GM12878 (cell line): ENCODE measurements around the gene BUB1B. TPM values are rescaled to one million over a fixed set of nuclear protein-coding genes. Genes with fewer than 3 reads are reported as not detected.

ENCODE experiments used
- ATAC-seq: fragments of 200-7000 bp; cut with Tn5 transposase; 3 replicates; pipeline ENCODE4 v1.9.1; 2020; ENCODE audit warnings: mild to moderate bottlenecking, moderate library complexity
- BruUV-seq: library from RNA; stranded (reverse); fragments of 400-500 nt; replicated peaks from 2 replicates; lab custom pipeline; 2021; lab: Mats Ljungman, UMichigan
- CTCF ChIA-PET: fragments of 300-600 bp; sonication (Branson Sonifier 250); formaldehyde crosslinking; extraction: SDS; loops from one replicate; lab custom pipeline; 2021; ENCODE audit warnings: inconsistent platforms; lab: Yijun Ruan, JAX
- POLR2A ChIA-PET: fragments of 350-600 bp; formaldehyde crosslinking; extraction: SDS; loops from one replicate; lab custom pipeline; 2021; ENCODE audit warnings: inconsistent platforms; lab: Charles Lee
- RAD21 ChIA-PET: fragments of 300-600 bp; sonication (Branson Sonifier 250); formaldehyde crosslinking; loops from one replicate; lab custom pipeline; 2023; ENCODE audit warnings: antibody characterized with exemption; ENCODE audit not compliant: unreplicated experiment; lab: Charles Lee
- SMC1A ChIA-PET: fragments of 300-600 bp; sonication (Branson Sonifier 250); formaldehyde crosslinking; loops from one replicate; lab custom pipeline; 2023; ENCODE audit not compliant: unreplicated experiment, uncharacterized antibody; lab: Charles Lee
- DNase-seq: peaks from one replicate; pipeline ENCODE4 v3.0.0-alpha.2; 2011; ENCODE audit warnings: low read depth, low spot score
- FAIRE-seq: peaks from 3 replicates; lab custom pipeline; 2011; peaks lifted over from hg19 to GRCh38; lab: Jason Lieb, UNC
- H2AFZ ChIP-seq: 2 replicates; pipeline ENCODE4 v1.6.0; 2011; ENCODE audit warnings: low read depth, low read length, control low read depth; ENCODE audit not compliant: control insufficient read depth
- H3K27ac ChIP-seq: 2 replicates; pipeline ENCODE4 v1.5.1; 2011; ENCODE audit warnings: control low read depth; ENCODE audit not compliant: control insufficient read depth, insufficient read depth
- H3K27me3 ChIP-seq, 2 experiments: replicated peaks in 1 of 2; 2 replicates each; pipeline versions ENCODE4 v1.6.0 to v1.6.1; 2011; ENCODE audit warnings: low read length in 1 of 2; ENCODE audit not compliant: control insufficient read depth in 2 of 2, insufficient read depth in 2 of 2
- H3K36me3 ChIP-seq, 2 experiments: 2 replicates each; pipeline ENCODE4 v1.5.1; 2011; ENCODE audit warnings: low read length in 1 of 2; ENCODE audit not compliant: control insufficient read depth in 2 of 2, insufficient read depth in 2 of 2
- H3K4me1 ChIP-seq: 2 replicates; pipeline ENCODE4 v1.6.1; 2011; ENCODE audit warnings: mild to moderate bottlenecking, low read length, moderate library complexity, mixed read lengths; ENCODE audit not compliant: control insufficient read depth, insufficient read depth
- H3K4me2 ChIP-seq: 2 replicates; pipeline ENCODE4 v1.6.0; 2011; ENCODE audit warnings: control low read depth; ENCODE audit not compliant: control insufficient read depth, insufficient read depth
- H3K4me3 ChIP-seq: fragments of 200-600 bp; sonication (generic); 2 replicates; pipeline ENCODE4 v1.5.1; 2016
- H3K79me2 ChIP-seq: 2 replicates; pipeline ENCODE4 v1.6.0; 2011; ENCODE audit warnings: low read length; ENCODE audit not compliant: control insufficient read depth, insufficient read depth
- H3K9ac ChIP-seq: 2 replicates; pipeline ENCODE4 v1.8.0; 2011; ENCODE audit warnings: low read length, control low read depth, mixed read lengths; ENCODE audit not compliant: control insufficient read depth, insufficient read depth
- H3K9me3 ChIP-seq: replicated peaks from 3 replicates; pipeline ENCODE4 v1.5.1; 2011; ENCODE audit warnings: mild to moderate bottlenecking, low read length; ENCODE audit not compliant: control insufficient read depth, insufficient read depth
- H4K20me1 ChIP-seq: 2 replicates; pipeline ENCODE4 v1.6.0; 2011; ENCODE audit not compliant: control insufficient read depth, insufficient read depth
- CEBPB ChIP-seq, 2 experiments: fragments of 150-350 bp in 1 of 2; IDR thresholded peaks; 2 replicates each; pipeline ENCODE4 v1.6.1; 2012 to 2014; ENCODE audit warnings: low read depth in 2 of 2, low read length in 2 of 2, borderline replicate concordance in 1 of 2, inconsistent platforms in 1 of 2
- CREB1 ChIP-seq: IDR thresholded peaks from 2 replicates; pipeline ENCODE4 v1.6.1; 2012; ENCODE audit warnings: low read depth, mild to moderate bottlenecking, inconsistent platforms
- EED ChIP-seq: sonication (generic); IDR thresholded peaks from 2 replicates; pipeline ENCODE4 v1.6.1; 2016; ENCODE audit warnings: antibody characterized with exemption, low read depth
- EGR1 ChIP-seq, 2 experiments: IDR thresholded peaks; 1 replicate in 1 of 2; 2 replicates in 1 of 2; pipeline ENCODE4 v1.6.1; 2011 to 2012; ENCODE audit warnings: low read depth in 2 of 2, low read length in 2 of 2, borderline replicate concordance in 1 of 2, mild to moderate bottlenecking in 1 of 2, moderate library complexity in 1 of 2
- ETV6 ChIP-seq, 2 experiments: fragments of 450-650 bp in 1 of 2; IDR thresholded peaks in 1 of 2; conservative IDR thresholded peaks in 1 of 2; 2 replicates each; pipeline ENCODE4 v1.6.1; 2014; ENCODE audit warnings: antibody characterized with exemption in 1 of 2, borderline replicate concordance in 1 of 2, low read depth in 1 of 2, mild to moderate bottlenecking in 1 of 2, moderate library complexity in 1 of 2
- NFIC ChIP-seq: IDR thresholded peaks from 2 replicates; pipeline ENCODE4 v1.6.1; 2012; ENCODE audit warnings: low read depth, mild to moderate bottlenecking, inconsistent platforms, low read length, moderate library complexity
- NFYA ChIP-seq: IDR thresholded peaks from 2 replicates; pipeline ENCODE4 v1.6.1; 2011; ENCODE audit warnings: low read depth, mild to moderate bottlenecking, low read length, improper control_type of control experiment, borderline replicate concordance
- SREBF2 ChIP-seq: IDR thresholded peaks from 2 replicates; pipeline ENCODE4 v1.6.1; 2012; ENCODE audit warnings: mild to moderate bottlenecking, low read length
- STAT3 ChIP-seq: IDR thresholded peaks from 2 replicates; pipeline ENCODE4 v1.6.1; 2011; ENCODE audit warnings: low read depth, low read length, improper control_type of control experiment
- TARDBP ChIP-seq: IDR thresholded peaks from 2 replicates; pipeline ENCODE4 v1.6.1; 2016; ENCODE audit warnings: borderline replicate concordance
- TBL1XR1 ChIP-seq: IDR thresholded peaks from 2 replicates; pipeline ENCODE4 v1.6.1; 2012; ENCODE audit warnings: low read depth, low read length, improper control_type of control experiment
- WRNIP1 ChIP-seq: IDR thresholded peaks from 2 replicates; pipeline ENCODE4 v1.6.1; 2011; ENCODE audit warnings: low read depth, low read length, improper control_type of control experiment, borderline replicate concordance
- WGBS: methylation state at CpG from one replicate; pipeline ENCODE4 v1.1.6; 2016; ENCODE audit warnings: low lambda C conversion rate; ENCODE audit not compliant: insufficient replicate concordance, insufficient coverage; ENCODE audit errors: missing lambda C conversion rate; 5-methylcytosine and 5-hydroxymethylcytosine counted together
- in situ Hi-C: fragments of 300-500 bp; cut with MboI; formaldehyde crosslinking; loops from 9 replicates; pipeline ENCODE4 v1.14.3; 2018; ENCODE audit warnings: mixed read lengths
- intact Hi-C: fragments of 100-400 bp; cut with micrococcal nuclease; formaldehyde crosslinking; loops from one replicate; pipeline ENCODE4 v1.14.2; 2022; ENCODE audit not compliant: unreplicated experiment
- polyA plus RNA-seq, 11 experiments: library from polyadenylated mRNA; depleted of rRNA in 4 of 11; unstranded in 6 of 11; stranded (reverse) in 5 of 11; fragments of >200 nt; fragmentation: Nextera tagmentation in 4 of 11; fragmentation: Illumina TruSeq in 1 of 11; extraction: Ambion mirVana in 4 of 11; extraction: Trizol in 1 of 11; gene quantifications; 1 replicate in 1 of 11; 2 replicates in 10 of 11; pipeline versions ENCODE4 v1.2.1 to v1.2.3, GENCODE V29; 2011 to 2016; ENCODE audit warnings: inconsistent platforms in 2 of 11, missing spikeins in 2 of 11, low read depth in 1 of 11
- total RNA-seq, 4 experiments: library from RNA; depleted of rRNA in 3 of 4; stranded (reverse); fragments of >200 nt in 3 of 4; fragmentation: Illumina TruSeq in 1 of 4; extraction: Trizol in 1 of 4; gene quantifications; 2 replicates each; pipeline versions ENCODE4 v1.2.1 to v1.2.3, GENCODE V29; 2013 to 2021
- TF ChIP-seq, protein P1 (sequence below): fragments of 450-650 bp; IDR thresholded peaks from 2 replicates; pipeline ENCODE4 v1.6.1; 2016; ENCODE audit warnings: mild to moderate bottlenecking
- TF ChIP-seq, protein P2 (sequence below): IDR thresholded peaks from 2 replicates; pipeline ENCODE4 v1.6.1; 2011; ENCODE audit warnings: low read depth, mild to moderate bottlenecking, low read length, moderate library complexity, borderline replicate concordance; ENCODE audit errors: extremely low read depth
- TF ChIP-seq, protein P3 (sequence below): IDR thresholded peaks from 2 replicates; pipeline ENCODE4 v1.6.1; 2011; ENCODE audit warnings: mild to moderate bottlenecking, low read depth, low read length, moderate library complexity; ENCODE audit not compliant: insufficient replicate concordance

BUB1B gene
- total and polyA plus RNA-seq, 10 of the 15 experiments (the other 5 are each of a cell fraction or from before 2014, with no cell fraction given): 29.1 to 98.6 (median 77.3) TPM

- RAD21 ChIA-PET: interaction anchor here (1.7 kb wide), 1 partner anchor 12 kb away, joined by 5 read pairs; no protein-coding TSS in a partner anchor
- in situ Hi-C loops: no loop called here
- CTCF ChIA-PET: interaction anchor here (1.0 kb wide), 1 partner anchor 15 kb away, joined by 3 read pairs; no protein-coding TSS in a partner anchor
- intact Hi-C loops: no loop called here
- Histone ChIP-seq H3K9me3 (no peaks in the 10 kb centered on the region), H3K4me3 (no peak overlapping the region), H3K9ac (no peak overlapping the region), H3K36me3 (no peaks in the 10 kb centered on the region), H3K4me1 (peaks cover 20% of the 10 kb centered on the region), H3K4me2 (no peak overlapping the region), H3K79me2 (no peaks in the 10 kb centered on the region), H3K27ac (no peak overlapping the region), H3K27me3 (no peaks in the 10 kb centered on the region), H2AFZ (no peak overlapping the region), H4K20me1 (no peaks in the 10 kb centered on the region)
- no TSS peak for BruUV-seq
- SMC1A ChIA-PET: interaction anchor here (1.0 to 29.7 kb wide), 2 partner anchors 40 to 75 kb away, joined by 3 to 981 read pairs; no protein-coding TSS in a partner anchor
- FAIRE-seq (no peak), DNase-seq (no peak), ATAC-seq (no peak)
- POLR2A ChIA-PET: no interaction called here
- TF ChIP-seq, protein P1, sequence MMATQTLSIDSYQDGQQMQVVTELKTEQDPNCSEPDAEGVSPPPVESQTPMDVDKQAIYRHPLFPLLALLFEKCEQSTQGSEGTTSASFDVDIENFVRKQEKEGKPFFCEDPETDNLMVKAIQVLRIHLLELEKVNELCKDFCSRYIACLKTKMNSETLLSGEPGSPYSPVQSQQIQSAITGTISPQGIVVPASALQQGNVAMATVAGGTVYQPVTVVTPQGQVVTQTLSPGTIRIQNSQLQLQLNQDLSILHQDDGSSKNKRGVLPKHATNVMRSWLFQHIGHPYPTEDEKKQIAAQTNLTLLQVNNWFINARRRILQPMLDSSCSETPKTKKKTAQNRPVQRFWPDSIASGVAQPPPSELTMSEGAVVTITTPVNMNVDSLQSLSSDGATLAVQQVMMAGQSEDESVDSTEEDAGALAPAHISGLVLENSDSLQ: no peak
- TF ChIP-seq NFYA (no peak), CEBPB (IDR thresholded peaks at IDR 0.05; ENCODE audit: borderline replicate concordance in 1 of 2, low read depth in 2 of 2, low read length in 2 of 2) (no peak), STAT3 (no peak), TARDBP (no peak), SREBF2 (no peak), ETV6 (conservative IDR thresholded peaks at IDR 0.05 in 1 of 2, IDR thresholded peaks at IDR 0.05 in 1 of 2; ENCODE audit: borderline replicate concordance in 1 of 2, low read depth in 1 of 2) (no peak), TBL1XR1 (no peak), CREB1 (no peak), WRNIP1 (no peak), NFIC (no peak), EED (no peak), EGR1 (IDR thresholded peaks at IDR 0.05; ENCODE audit: borderline replicate concordance in 1 of 2, low read depth in 2 of 2, low read length in 2 of 2) (no peak)
- TF ChIP-seq, protein P2, sequence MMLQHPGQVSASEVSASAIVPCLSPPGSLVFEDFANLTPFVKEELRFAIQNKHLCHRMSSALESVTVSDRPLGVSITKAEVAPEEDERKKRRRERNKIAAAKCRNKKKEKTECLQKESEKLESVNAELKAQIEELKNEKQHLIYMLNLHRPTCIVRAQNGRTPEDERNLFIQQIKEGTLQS: no peak
- TF ChIP-seq, protein P3, sequence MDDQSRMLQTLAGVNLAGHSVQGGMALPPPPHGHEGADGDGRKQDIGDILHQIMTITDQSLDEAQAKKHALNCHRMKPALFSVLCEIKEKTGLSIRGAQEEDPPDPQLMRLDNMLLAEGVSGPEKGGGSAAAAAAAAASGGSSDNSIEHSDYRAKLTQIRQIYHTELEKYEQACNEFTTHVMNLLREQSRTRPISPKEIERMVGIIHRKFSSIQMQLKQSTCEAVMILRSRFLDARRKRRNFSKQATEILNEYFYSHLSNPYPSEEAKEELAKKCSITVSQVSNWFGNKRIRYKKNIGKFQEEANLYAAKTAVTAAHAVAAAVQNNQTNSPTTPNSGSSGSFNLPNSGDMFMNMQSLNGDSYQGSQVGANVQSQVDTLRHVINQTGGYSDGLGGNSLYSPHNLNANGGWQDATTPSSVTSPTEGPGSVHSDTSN: no peak
- WGBS: 96% methylated on average over 3 of the region's 3 CpGs
These were observed 42.4 kb upstream of the BUB1B start for GRCh38 chr15:40118473-40118872.
